SK-N-SH (cell line): ENCODE results near the gene ADK. TPM values are rescaled to one million over a fixed set of nuclear protein-coding genes. Genes with fewer than 3 reads are reported as not detected.

ENCODE experiments used
- CTCF ChIA-PET: fragments of 300-600, 350-600 bp; formaldehyde crosslinking; extraction: SDS; loops from one replicate; lab custom pipeline; 2021; lab: Yijun Ruan, JAX
- POLR2A ChIA-PET: fragments of 350-600 bp; sonication (Branson Sonifier 250); formaldehyde crosslinking; extraction: SDS; loops from one replicate; lab custom pipeline; 2020; ENCODE audit warnings: antibody characterized with exemption, inconsistent platforms; lab: Yijun Ruan, JAX
- DNase-seq: peaks from one replicate; pipeline ENCODE4 v3.0.0; 2012
- H2AFZ ChIP-seq: fragments of 200-600 bp; sonication (generic); 2 replicates; pipeline ENCODE4 v1.8.1; 2016; ENCODE audit warnings: antibody characterized with exemption, mild to moderate bottlenecking, low read depth
- H3F3A ChIP-seq: fragments of 200-600 bp; sonication (generic); replicated peaks from 2 replicates; pipeline ENCODE3; 2016; ENCODE audit warnings: antibody characterized with exemption, mild to moderate bottlenecking; ENCODE audit not compliant: insufficient read depth
- H3K27ac ChIP-seq, 2 experiments: fragments of 200-500 bp in 1 of 2; fragments of 200-600 bp in 1 of 2; sonication (Bioruptor generic) in 1 of 2; sonication (generic), shearing (Covaris generic) in 1 of 2; 2 replicates each; pipeline versions ENCODE4 v1.5.1 to v1.6.1; 2014 to 2016; ENCODE audit warnings: low read depth in 2 of 2, inconsistent platforms in 1 of 2, low read length in 1 of 2, mild to moderate bottlenecking in 1 of 2, mixed read lengths in 1 of 2
- H3K27me3 ChIP-seq: fragments of 200-600 bp; sonication (generic), shearing (Covaris generic); 2 replicates; pipeline ENCODE4 v1.6.1; 2016; ENCODE audit warnings: mixed run types; ENCODE audit not compliant: insufficient read depth
- H3K36me3 ChIP-seq, 2 experiments: fragments of 200-500 bp in 1 of 2; fragments of 200-600 bp in 1 of 2; sonication (Bioruptor generic) in 1 of 2; sonication (generic) in 1 of 2; replicated peaks in 1 of 2; 2 replicates each; pipeline versions ENCODE3 to v1.5.1; 2014 to 2016; ENCODE audit warnings: low read length in 1 of 2, mild to moderate bottlenecking in 1 of 2; ENCODE audit not compliant: insufficient read depth in 2 of 2, control insufficient read depth in 1 of 2
- H3K4me1 ChIP-seq, 2 experiments: fragments of 200-500 bp in 1 of 2; fragments of 200-600 bp in 1 of 2; sonication (Bioruptor generic) in 1 of 2; sonication (generic), shearing (Covaris generic) in 1 of 2; 2 replicates each; pipeline versions ENCODE4 v1.5.1 to v1.6.1; 2014 to 2016; ENCODE audit warnings: low read depth in 1 of 2, low read length in 1 of 2, mixed run types in 1 of 2; ENCODE audit not compliant: insufficient read depth in 2 of 2, control insufficient read depth in 1 of 2
- H3K4me2 ChIP-seq: fragments of 200-600 bp; sonication (generic), shearing (Covaris generic); 2 replicates; pipeline ENCODE4 v1.6.1; 2017; ENCODE audit warnings: mixed run types
- H3K4me3 ChIP-seq, 2 experiments: fragments of 200-500 bp in 1 of 2; fragments of 200-600 bp in 1 of 2; sonication (Bioruptor generic) in 1 of 2; sonication (generic), shearing (Covaris generic) in 1 of 2; 2 replicates each; pipeline versions ENCODE4 v1.5.1 to v1.8.1; 2014 to 2016; ENCODE audit warnings: low read depth in 2 of 2, inconsistent platforms in 1 of 2, low read length in 1 of 2, mild to moderate bottlenecking in 1 of 2, mixed read lengths in 1 of 2, moderate library complexity in 1 of 2
- H3K79me2 ChIP-seq: fragments of 200-600 bp; sonication (generic); 2 replicates; pipeline ENCODE4 v1.8.1; 2017; ENCODE audit warnings: mild to moderate bottlenecking; ENCODE audit not compliant: insufficient read depth
- H3K9ac ChIP-seq: fragments of 200-600 bp; sonication (generic); 2 replicates; pipeline ENCODE4 v1.6.1; 2017; ENCODE audit warnings: mixed run types
- H3K9me2 ChIP-seq: fragments of 200-600 bp; sonication (generic); 2 replicates; pipeline ENCODE4 v1.6.1; 2017; ENCODE audit warnings: mixed run types
- H3K9me3 ChIP-seq: fragments of 200-600 bp; sonication (generic); 2 replicates; pipeline ENCODE4 v1.6.1; 2017; ENCODE audit warnings: mixed run types, mild to moderate bottlenecking, moderate library complexity
- H4K20me1 ChIP-seq: fragments of 200-600 bp; sonication (generic); 2 replicates; pipeline ENCODE4 v1.6.1; 2017; ENCODE audit warnings: mild to moderate bottlenecking, mixed run types; ENCODE audit not compliant: insufficient read depth
- EZH2phosphoT487 ChIP-seq: fragments of 200-600 bp; sonication (generic); IDR thresholded peaks from 2 replicates; pipeline ENCODE4 v1.6.1; 2017; ENCODE audit warnings: low read depth, mixed run types, mild to moderate bottlenecking, antibody characterized with exemption, moderate library complexity, borderline replicate concordance
- IRF3 ChIP-seq: fragments of 150-350 bp; IDR thresholded peaks from 2 replicates; pipeline ENCODE4 v1.6.1; 2016; ENCODE audit warnings: mild to moderate bottlenecking, low read depth, low read length
- MAX ChIP-seq: IDR thresholded peaks from 2 replicates; pipeline ENCODE4 v1.4.0; 2012; ENCODE audit warnings: low read depth
- MXI1 ChIP-seq: IDR thresholded peaks from 2 replicates; pipeline ENCODE4 v1.6.1; 2012; ENCODE audit warnings: mild to moderate bottlenecking, low read depth, low read length, improper control_type of control experiment
- NRF1 ChIP-seq: IDR thresholded peaks from 2 replicates; pipeline ENCODE4 v1.6.1; 2012; ENCODE audit warnings: low read depth, mild to moderate bottlenecking, low read length
- PBX3 ChIP-seq: IDR thresholded peaks from 2 replicates; pipeline ENCODE4; 2012
- RCOR1 ChIP-seq: fragments of 150-350 bp; IDR thresholded peaks from 2 replicates; pipeline ENCODE4 v1.6.1; 2017; ENCODE audit warnings: antibody characterized with exemption, low read length
- REST ChIP-seq: IDR thresholded peaks from 2 replicates; pipeline ENCODE4 v1.6.1; 2012; ENCODE audit warnings: mild to moderate bottlenecking, low read depth, low read length, moderate library complexity
- SIN3A ChIP-seq: IDR thresholded peaks from 2 replicates; pipeline ENCODE4 v1.6.1; 2012; ENCODE audit warnings: low read depth, mild to moderate bottlenecking, low read length, moderate library complexity, borderline replicate concordance
- TCF12 ChIP-seq: IDR thresholded peaks from 2 replicates; pipeline ENCODE4 v1.4.0; 2012
- YY1 ChIP-seq: IDR thresholded peaks from 2 replicates; pipeline ENCODE4 v1.4.0; 2012; ENCODE audit warnings: low read depth, mild to moderate bottlenecking
- ZBTB33 ChIP-seq: IDR thresholded peaks from 2 replicates; pipeline ENCODE4 v1.4.0; 2012; ENCODE audit warnings: low read depth, borderline replicate concordance
- WGBS: methylation state at CpG from one replicate; pipeline ENCODE4 v1.1.6; 2017; ENCODE audit warnings: low lambda C conversion rate; 5-methylcytosine and 5-hydroxymethylcytosine counted together
- polyA plus RNA-seq, 3 experiments: library from polyadenylated mRNA; depleted of rRNA; stranded (reverse); fragments of >200 nt; gene quantifications; 2 replicates each; pipeline ENCODE4 v1.2.3, GENCODE V29; 2012

The ADK gene
- polyA plus RNA-seq, 1 of the 3 experiments (the other 2 are of a cell fraction) = 25.1 TPM

GRCh38 chr10:74502963-74503608, 352.1 kb downstream of the ADK start (continued):
- TF ChIP-seq YY1 = no peak
- TF ChIP-seq ZBTB33 = peak; percentile 60; the same call in 1 of the 2 replicates
- no peak for TF ChIP-seq EZH2phosphoT487
- TF ChIP-seq IRF3 = no peak
- TF ChIP-seq MXI1 = no peak
- TF ChIP-seq REST = no peak
- no peak for TF ChIP-seq NRF1
- TF ChIP-seq PBX3 = peak; percentile 94
- 0 out of 2 replicates have a peak, but pooled peaks have one; percentile 18 for TF ChIP-seq MAX

GRCh38 chr10:74507951-74508350, 356.9 kb downstream of the ADK start:
- Histone ChIP-seq H3K9ac (no peak overlapping the region), H3K4me3 (no peak overlapping the region), H3K27me3 (no peaks in the 10 kb centered on the region), H3F3A (peaks cover 20% of the 10 kb centered on the region), H4K20me1 (no peaks in the 10 kb centered on the region), H3K27ac (no peak overlapping the region), H3K9me3 (0 out of 2 replicates have a peak, but pooled peaks cover 8% of the 10 kb centered on the region), H3K9me2 (no peaks in the 10 kb centered on the region), H3K36me3 (peaks cover 0 to 16% of the 10 kb centered on the region in 2 experiments), H3K79me2 (no peaks in the 10 kb centered on the region), H3K4me2 (no peak overlapping the region), H2AFZ (no peak overlapping the region), H3K4me1 (peaks cover 2 to 13% of the 10 kb centered on the region in 2 experiments; a peak in 3 of 4 replicates)
- no peak for DNase-seq
- ChIA-PET POLR2A (no interaction called here), CTCF (interaction anchor here (1.0 kb wide), 2 partner anchors 9 to 30 kb away, joined by 3 read pairs; no protein-coding TSS in a partner anchor)
- TF ChIP-seq RCOR1 (0 out of 2 replicates have a peak, but pooled peaks have one; percentile 26), SIN3A (no peak), TCF12 (peak; percentile 28; the same call in 1 of the 2 replicates)
- 59% methylated on average over 1 of the region's 1 CpG for WGBS
